Stimulated activated naive CD8-positive, alpha-beta T cell treated with anti-CD3 and anti-CD28 coated beads, Interleukin-15, Interleukin-2, amounts not matched to agents 100 U/mL and 50 U/mL, for 24 hours (primary cell): Measurements from ENCODE around the gene POLR1D.

Experiments used
- ATAC-seq: fragments of 150-1000 bp; cut with Tn5 transposase; one replicate; pipeline ENCODE4 v1.10.0; 2021
- DNase-seq: peaks from one replicate; pipeline ENCODE4 v3.0.0; 2021

Gene POLR1D, protein sequence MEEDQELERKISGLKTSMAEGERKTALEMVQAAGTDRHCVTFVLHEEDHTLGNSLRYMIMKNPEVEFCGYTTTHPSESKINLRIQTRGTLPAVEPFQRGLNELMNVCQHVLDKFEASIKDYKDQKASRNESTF

GRCh38 chr13:27621366-27622101 lies at the start of gene POLR1D:
Gene POLR1D (plus strand): TSS chr13:27621892. CDS start chr13:27621984, 92 bp downstream.
- DNase-seq (peak; percentile 82), ATAC-seq (peak; percentile 73)

DNA sequence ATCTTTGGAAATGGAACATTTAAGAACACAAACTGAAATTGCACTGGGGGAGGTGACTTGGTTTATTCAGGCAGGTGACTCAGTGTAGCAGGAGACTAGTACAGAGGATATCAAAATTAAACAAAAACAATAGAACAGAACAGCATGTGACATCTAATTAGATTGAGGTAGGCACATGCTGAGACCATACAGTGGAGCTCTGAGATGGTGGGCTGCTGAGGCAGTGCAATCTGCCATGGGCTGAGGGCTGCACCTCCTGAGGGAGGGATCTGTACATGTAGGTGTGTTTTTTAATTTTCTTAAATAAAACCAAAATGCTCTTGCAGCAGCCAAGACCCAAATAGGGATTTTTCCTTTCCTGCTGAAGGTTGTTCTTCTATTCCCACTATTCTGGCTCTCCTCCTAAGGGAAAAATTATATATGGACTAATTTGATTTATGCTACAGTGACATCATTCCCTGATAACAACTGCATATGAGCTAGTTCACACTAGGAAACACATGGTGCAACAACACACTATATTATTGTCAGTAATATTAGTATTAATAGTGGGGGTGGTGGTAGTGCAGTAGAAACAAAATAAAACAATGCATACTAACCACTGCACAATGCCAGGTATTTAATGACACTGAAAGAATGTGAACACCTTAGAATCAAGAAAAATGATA lies 49.3 kb upstream of the POLR1D start:
- ATAC-seq, result no peak
- no peak for DNase-seq

GRCh38 chr13:27573265-27573664 lies 48.4 kb upstream of the POLR1D start:
- DNase-seq (no peak), ATAC-seq (no peak)

- no peak for ATAC-seq
- no peak for DNase-seq
Measured at GRCh38 chr13:27574661-27575060, 47.0 kb upstream of the POLR1D start.

GRCh38 chr13:27578121-27579030 lies 43.3 kb upstream of the POLR1D start:
- ATAC-seq (no peak), DNase-seq (no peak)

GRCh38 chr13:27583645-27584044 lies 38.0 kb upstream of the POLR1D start:
- DNase-seq, result no peak
- no peak for ATAC-seq

- no peak for DNase-seq
- no peak for ATAC-seq
Measured at GRCh38 chr13:27587095-27587746, 34.5 kb upstream of the POLR1D start.

DNA sequence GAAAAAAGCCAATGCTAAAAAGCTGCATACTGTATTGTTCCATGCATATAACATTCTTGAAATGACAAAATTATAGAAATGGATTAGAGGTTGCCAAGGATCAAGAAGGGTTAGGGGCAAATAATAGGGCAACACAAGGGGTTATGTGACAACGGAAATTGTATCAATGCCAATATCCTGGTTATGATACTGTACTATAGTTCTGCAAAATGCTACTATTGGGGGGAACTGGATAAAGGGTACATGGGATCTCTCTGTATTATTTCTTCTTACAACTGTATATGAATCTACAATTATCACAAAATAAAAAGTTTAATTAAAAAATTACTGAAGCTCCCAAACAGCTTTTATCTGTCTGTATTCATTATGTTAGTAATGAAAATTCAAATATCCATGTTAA lies 33.3 kb upstream of the POLR1D start:
- DNase-seq (no peak), ATAC-seq (no peak)

GRCh38 chr13:27592865-27593264 lies 28.8 kb upstream of the POLR1D start:
- ATAC-seq (no peak), DNase-seq (no peak)

DNA sequence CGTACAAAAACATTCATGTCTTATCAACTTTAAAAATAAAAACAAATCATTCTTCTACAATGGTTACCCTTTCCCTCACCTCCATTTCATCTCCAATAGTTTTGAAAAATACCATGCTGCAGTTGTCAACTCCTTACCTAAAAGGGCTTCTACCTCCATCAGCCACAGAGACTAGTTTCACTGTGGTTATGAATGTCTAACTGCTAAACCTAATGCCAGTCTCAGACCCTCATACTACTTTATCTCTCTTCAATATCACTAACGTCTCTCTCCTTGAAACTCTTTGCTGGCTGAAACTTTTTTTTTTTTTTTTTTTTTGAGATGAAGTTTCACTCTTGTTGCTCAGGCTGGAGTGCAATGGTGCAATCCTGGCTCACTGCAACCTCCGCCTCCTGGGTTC lies 28.4 kb upstream of the POLR1D start:
- ATAC-seq, result peak; percentile 73
- DNase-seq, result no peak

DNA sequence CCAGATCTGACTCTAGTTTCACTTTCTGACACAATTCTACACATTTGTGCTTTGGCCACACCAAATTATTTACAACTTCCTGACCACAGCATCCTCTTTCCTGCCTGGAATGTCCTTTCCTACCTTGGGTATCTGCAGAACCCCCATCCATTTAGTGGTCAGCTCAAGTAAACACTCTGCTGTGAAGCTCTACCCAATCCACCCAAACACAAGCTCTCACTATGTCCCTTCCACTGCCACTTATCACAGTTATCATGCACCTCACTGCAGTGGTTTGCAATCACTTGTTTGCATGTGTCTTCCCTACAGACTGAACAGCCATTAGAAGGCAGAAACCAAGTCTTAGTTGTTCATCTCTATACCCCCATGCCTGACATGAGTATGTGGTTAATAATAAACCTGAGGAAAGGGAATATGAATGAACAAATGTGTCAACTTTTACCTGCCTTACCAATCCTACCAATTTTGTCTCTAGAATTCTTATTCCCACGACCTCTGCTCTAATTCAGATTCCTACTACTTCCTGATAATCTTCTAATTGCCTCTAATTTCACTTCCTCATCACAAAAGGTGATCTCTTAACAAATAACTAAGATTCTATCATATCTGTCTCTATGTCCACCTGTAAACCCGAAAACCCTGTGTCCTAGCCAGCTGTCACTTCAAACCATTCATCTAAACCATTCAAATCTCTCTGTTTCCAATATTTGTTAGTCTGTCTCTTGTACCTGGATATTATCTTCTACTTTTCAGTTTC lies 26.5 kb upstream of the POLR1D start:
- no peak for DNase-seq

GRCh38 chr13:27599096-27599495 lies 22.6 kb upstream of the POLR1D start:
- DNase-seq (no peak), ATAC-seq (no peak)

More for the DNA sequence above, 26.5 kb upstream of the POLR1D start:
- ATAC-seq, result no peak

GRCh38 chr13:27599845-27600553 lies 21.7 kb upstream of the POLR1D start:
- DNase-seq, result no peak
- no peak for ATAC-seq

GRCh38 chr13:27600711-27601110 lies 21.0 kb upstream of the POLR1D start:
- DNase-seq (no peak), ATAC-seq (no peak)

DNA sequence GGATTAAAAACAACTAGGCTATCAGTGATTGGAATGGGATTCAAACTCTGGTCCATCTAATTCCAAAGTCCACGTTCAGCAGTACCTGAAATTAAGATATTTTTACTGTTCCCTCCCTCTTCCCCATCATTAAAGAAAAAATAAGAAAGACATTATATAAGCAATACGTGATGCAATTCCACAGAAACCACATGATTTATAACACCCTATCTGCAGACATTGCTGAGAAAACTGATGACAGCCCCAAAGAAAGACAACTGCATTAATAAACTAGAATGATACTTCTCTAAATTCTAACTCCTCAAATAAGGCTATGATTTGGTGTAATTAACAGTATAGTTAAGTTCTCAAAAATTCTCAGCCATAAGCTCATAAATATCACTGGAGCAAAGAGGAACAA lies 20.5 kb upstream of the POLR1D start:
- ATAC-seq (no peak), DNase-seq (no peak)

GRCh38 chr13:27601803-27602202 lies 19.9 kb upstream of the POLR1D start:
- no peak for ATAC-seq
- no peak for DNase-seq

DNA sequence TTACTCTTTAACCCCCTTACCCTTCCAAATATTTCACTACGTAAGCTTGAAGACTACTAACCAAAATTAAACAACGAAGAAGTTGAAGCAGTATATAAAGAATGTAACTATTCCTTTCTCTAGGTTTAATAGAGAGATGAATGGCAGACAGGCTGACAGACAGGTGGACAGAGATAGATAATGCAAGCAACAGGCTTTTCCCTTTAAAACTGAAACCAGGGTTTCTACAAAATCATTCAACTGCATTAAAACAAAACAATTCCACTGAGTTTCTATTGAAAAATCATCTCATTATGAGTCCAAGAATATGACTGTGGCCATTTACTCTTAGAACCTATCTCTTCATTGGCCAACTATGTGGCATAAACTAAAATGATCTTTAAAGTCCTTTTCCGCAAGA lies 16.6 kb upstream of the POLR1D start:
- no peak for ATAC-seq
- no peak for DNase-seq

GRCh38 chr13:27605610-27606200 lies 16.0 kb upstream of the POLR1D start:
- ATAC-seq (no peak), DNase-seq (no peak)

DNA sequence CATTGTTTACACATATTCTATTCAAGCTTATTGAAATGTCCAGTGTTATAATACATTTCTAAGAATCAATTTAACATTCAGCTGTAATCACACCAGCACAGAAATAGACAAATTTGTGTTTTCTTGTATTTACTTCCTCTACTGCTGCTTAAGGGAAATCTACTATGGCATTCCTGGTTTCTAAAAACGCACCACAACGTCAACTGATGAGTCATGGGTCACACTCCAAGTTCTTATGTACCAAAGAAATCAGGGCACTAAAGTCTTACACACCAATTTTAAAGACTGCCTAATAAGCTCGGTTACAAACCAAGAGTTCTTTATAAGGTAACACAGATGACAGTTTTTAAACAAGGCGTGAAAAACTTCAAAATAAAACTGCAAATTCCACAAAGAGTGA lies 14.6 kb upstream of the POLR1D start:
- ATAC-seq (no peak), DNase-seq (no peak)

GRCh38 chr13:27613628-27614027 lies 8.1 kb upstream of the POLR1D start:
- DNase-seq, result no peak

More at GRCh38 chr13:27613628-27614027, 8.1 kb upstream of the POLR1D start:
- ATAC-seq, result no peak
